Psoas muscle (tissue), 8 donors: Measurements from ENCODE around the gene PTPRD. TPM values are rescaled to one million over a fixed set of nuclear protein-coding genes. Genes with fewer than 3 reads are reported as not detected.

Source experiments
- ATAC-seq, 4 donors: fragments of 200-7000 bp; cut with Tn5 transposase; one replicate each; pipeline ENCODE4 v1.9.1; 2020; ENCODE audit warnings: moderate library complexity in 3 of 4, mild to moderate bottlenecking in 2 of 4
- DNase-seq, 2 donors: peaks; one replicate each; pipeline ENCODE4 v3.0.0-alpha.2; 2020
- H3K27ac ChIP-seq: fragments of 200-600 bp; one replicate; pipeline ENCODE4 v1.8.0; 2022
- H3K27me3 ChIP-seq, 3 donors: fragments of 200-600 bp in 1 of 3; one replicate each; pipeline versions ENCODE4 v1.6.1 to v1.8.0; 2013 to 2022; ENCODE audit warnings: low read length in 2 of 3, mild to moderate bottlenecking in 2 of 3, moderate library complexity in 1 of 3; ENCODE audit not compliant: insufficient read depth in 3 of 3
- H3K36me3 ChIP-seq, 2 donors: fragments of 200-600 bp in 1 of 2; one replicate each; pipeline versions ENCODE4 v1.6.1 to v1.8.0; 2013 to 2022; ENCODE audit warnings: low read depth in 1 of 2, mild to moderate bottlenecking in 1 of 2, moderate library complexity in 1 of 2; ENCODE audit not compliant: insufficient read depth in 1 of 2
- H3K4me1 ChIP-seq: fragments of 200-600 bp; one replicate; pipeline ENCODE4 v1.8.0; 2022
- H3K4me3 ChIP-seq: fragments of 200-600 bp; one replicate; pipeline ENCODE4 v1.8.0; 2022; ENCODE audit warnings: mild to moderate bottlenecking
- H3K9me3 ChIP-seq: fragments of 200-600 bp; one replicate; pipeline ENCODE4 v1.8.0; 2022
- WGBS, 3 donors: extraction: QIAGEN DNeasy Blood & Tissue Kit; methylation state at CpG; one replicate each; pipeline versions ENCODE4 v1.1.6 to v1.1.7; 2013; 5-methylcytosine and 5-hydroxymethylcytosine counted together
- intact Hi-C, 2 donors: fragments of 100-400 bp; cut with DNase I; formaldehyde crosslinking; loops; one replicate each; pipeline versions ENCODE4 v1.11.0 to v1.14.2; 2022
- polyA plus RNA-seq, 3 donors: library from polyadenylated mRNA; stranded (reverse); fragments of 200-250 nt; gene quantifications; one replicate each; pipeline ENCODE4 v1.2.3, GENCODE V29; 2013
- total RNA-seq, 4 donors: library from RNA; stranded (reverse); fragmentation: NEBNext Ultra II Directional in 2 of 4; extraction: Animal tissue kit (Norgen Biotek cat#: 25700) in 2 of 4; gene quantifications; one replicate each; pipeline versions ENCODE4 v1.2.1 to v1.2.4, GENCODE V29; 2021 to 2023
- TF ChIP-seq, protein P1 (sequence below): fragments of 200-600 bp; IDR thresholded peaks from one replicate; pipeline ENCODE4 v1.8.0; 2022; ENCODE audit warnings: antibody characterized with exemption
- donor health status: healthy with polysubstance abuse.
- donor health status: DM: no; HTN: no; CAD: no; lungs with moderate emphysema.
- donor health status: Bipolar disorder and iron deficiency.
- donor health status: healthy.
- donor health status: DM: yes; HTN: yes; CAD: no.
- donor health status: DM: no; HTN: no; CAD: no.
- donor health status: DM: no; HTN: no; CAD: no.
- donor health status: DM: yes; HTN: yes; CAD: no.

The PTPRD gene
- total and polyA plus RNA-seq, 7 donors, result 0.44 to 3.1 (median 0.91) TPM

DNA sequence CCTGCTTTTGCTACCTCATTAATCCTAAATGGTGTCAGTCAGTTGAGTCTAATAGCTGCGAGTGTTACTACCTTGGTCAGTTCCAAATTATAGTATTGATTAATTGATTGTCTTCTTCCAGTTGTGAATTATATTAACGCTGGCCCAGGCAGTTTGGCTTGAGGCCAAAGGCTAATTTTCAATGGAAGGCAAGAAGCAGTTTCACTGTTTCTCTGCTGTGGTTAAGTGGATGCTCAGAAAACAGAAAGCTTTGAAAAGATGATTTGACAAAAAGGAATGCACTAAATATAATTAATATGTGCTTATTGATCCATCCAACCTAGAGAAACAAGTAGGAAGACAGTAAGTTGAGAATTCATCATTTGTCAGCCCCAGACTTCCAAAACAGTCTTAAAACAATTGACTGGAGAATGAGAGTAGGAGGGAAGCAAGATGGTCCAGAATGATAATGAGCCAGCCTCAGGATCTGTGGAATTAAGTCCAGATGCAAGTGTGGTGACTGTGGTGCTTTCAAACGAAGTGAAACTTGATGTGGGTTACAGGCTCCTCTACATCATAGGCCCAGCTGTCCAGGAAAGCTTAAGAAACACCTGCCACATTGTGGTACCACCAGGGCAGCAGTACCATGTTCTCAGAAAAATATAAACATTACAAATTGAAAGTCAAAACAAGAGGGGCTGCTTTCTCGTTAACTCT lies 1442.2 kb downstream of the PTPRD start:
- no peak overlapping the region for H3K4me3 ChIP-seq
- ATAC-seq, result no peak
- no peaks in the 10 kb centered on the region for H3K4me1 ChIP-seq
- TF ChIP-seq, protein P1, sequence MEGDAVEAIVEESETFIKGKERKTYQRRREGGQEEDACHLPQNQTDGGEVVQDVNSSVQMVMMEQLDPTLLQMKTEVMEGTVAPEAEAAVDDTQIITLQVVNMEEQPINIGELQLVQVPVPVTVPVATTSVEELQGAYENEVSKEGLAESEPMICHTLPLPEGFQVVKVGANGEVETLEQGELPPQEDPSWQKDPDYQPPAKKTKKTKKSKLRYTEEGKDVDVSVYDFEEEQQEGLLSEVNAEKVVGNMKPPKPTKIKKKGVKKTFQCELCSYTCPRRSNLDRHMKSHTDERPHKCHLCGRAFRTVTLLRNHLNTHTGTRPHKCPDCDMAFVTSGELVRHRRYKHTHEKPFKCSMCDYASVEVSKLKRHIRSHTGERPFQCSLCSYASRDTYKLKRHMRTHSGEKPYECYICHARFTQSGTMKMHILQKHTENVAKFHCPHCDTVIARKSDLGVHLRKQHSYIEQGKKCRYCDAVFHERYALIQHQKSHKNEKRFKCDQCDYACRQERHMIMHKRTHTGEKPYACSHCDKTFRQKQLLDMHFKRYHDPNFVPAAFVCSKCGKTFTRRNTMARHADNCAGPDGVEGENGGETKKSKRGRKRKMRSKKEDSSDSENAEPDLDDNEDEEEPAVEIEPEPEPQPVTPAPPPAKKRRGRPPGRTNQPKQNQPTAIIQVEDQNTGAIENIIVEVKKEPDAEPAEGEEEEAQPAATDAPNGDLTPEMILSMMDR, result no peak
- WGBS, 3 donors, result 24 to 28% (median 27%) methylated on average over 4 of the region's 4 CpGs
- intact Hi-C loops, result no loop called here
- DNase-seq, result no peak
- no peak overlapping the region for H3K27ac ChIP-seq
- H3K9me3 ChIP-seq, result no peaks in the 10 kb centered on the region
- no peaks in the 10 kb centered on the region for H3K36me3 ChIP-seq
- H3K27me3 ChIP-seq, result no peaks in the 10 kb centered on the region

- DNase-seq (no peak), ATAC-seq (no peak)
- H3K4me1 ChIP-seq, result no peaks in the 10 kb centered on the region
- no peaks in the 10 kb centered on the region for H3K27me3 ChIP-seq
- no peak overlapping the region for H3K27ac ChIP-seq
- intact Hi-C loops, result no loop called here
- no peak overlapping the region for H3K4me3 ChIP-seq
- no peaks in the 10 kb centered on the region for H3K36me3 ChIP-seq
- H3K9me3 ChIP-seq, result no peaks in the 10 kb centered on the region
- TF ChIP-seq, protein P1, result no peak
- 41 to 74% (median 71%) methylated on average over 3 of the region's 3 CpGs for WGBS, 3 donors
Measured at GRCh38 chr9:9142001-9142400, 1470.8 kb downstream of the PTPRD start.

- no peaks in the 10 kb centered on the region for H3K27me3 ChIP-seq
- intact Hi-C loops, result no loop called here
- TF ChIP-seq, protein P1, result no peak
- no peaks in the 10 kb centered on the region for H3K4me1 ChIP-seq
- WGBS, 3 donors, result 87 to 89% (median 87%) methylated on average over 3 of the region's 3 CpGs
- no peaks in the 10 kb centered on the region for H3K36me3 ChIP-seq
- no peak for DNase-seq
- no peaks in the 10 kb centered on the region for H3K9me3 ChIP-seq
- no peak overlapping the region for H3K4me3 ChIP-seq
- ATAC-seq, result no peak
- no peak overlapping the region for H3K27ac ChIP-seq
Measured at GRCh38 chr9:9133526-9133925, 1479.3 kb downstream of the PTPRD start.

DNA sequence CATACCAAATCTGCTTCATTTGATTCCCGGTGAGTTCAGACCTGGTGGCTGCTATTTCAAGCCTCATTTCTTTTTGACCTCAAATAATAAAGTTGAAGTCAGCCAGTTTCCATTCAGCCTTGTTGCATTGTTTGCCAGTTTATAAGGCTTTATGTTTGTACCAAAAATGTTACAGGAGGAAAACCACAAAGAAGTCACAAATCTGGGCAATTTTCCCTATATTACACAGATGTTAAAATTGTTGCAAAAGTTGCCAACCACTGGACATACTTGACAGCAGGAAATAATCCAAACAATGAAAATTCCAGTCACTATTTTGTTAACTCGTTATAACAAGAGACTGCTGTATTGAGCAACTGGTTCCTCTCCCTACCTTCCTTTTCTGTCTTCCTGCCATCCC lies 1488.2 kb downstream of the PTPRD start:
- WGBS, 3 donors, result 7 to 21% (median 12%) methylated on average over 2 of the region's 2 CpGs
- Histone ChIP-seq H3K4me3 (no peak overlapping the region), H3K4me1 (no peaks in the 10 kb centered on the region), H3K36me3 (no peaks in the 10 kb centered on the region), H3K27me3 (no peaks in the 10 kb centered on the region), H3K9me3 (no peaks in the 10 kb centered on the region), H3K27ac (no peak overlapping the region)
- ATAC-seq (no peak), DNase-seq (no peak)
- intact Hi-C loops, result no loop called here
- TF ChIP-seq, protein P1, result no peak
